Small intestine (tissue), 7 donors: ENCODE data around the gene FBXL4. TPM values are rescaled to one million over a fixed set of nuclear protein-coding genes. Genes with fewer than 3 reads are reported as not detected.
"Not testable (repeated sequence)": the region's sequence is repeated elsewhere in the genome, so short reads cannot be mapped to it uniquely, and the experiment has no call there.

Source experiments
- DNase-seq, 2 donors: peaks; one replicate each; pipeline versions ENCODE4 v3.0.0 to v3.0.0-alpha.2; 2013
- FAIRE-seq: peaks from 2 replicates; lab custom pipeline; 2012; peaks lifted over from hg19 to GRCh38; lab: Jason Lieb, UNC
- H3K27ac ChIP-seq, 3 donors: one replicate each; pipeline ENCODE4 v1.5.1; 2013; ENCODE audit warnings: low read length in 2 of 3, mild to moderate bottlenecking in 2 of 3, control low read depth in 1 of 3, inconsistent platforms in 1 of 3, low read depth in 1 of 3, moderate library complexity in 1 of 3
- H3K27me3 ChIP-seq, 3 donors: one replicate each; pipeline ENCODE4 v1.6.1; 2013; ENCODE audit warnings: low read length in 3 of 3, inconsistent platforms in 1 of 3; ENCODE audit not compliant: control insufficient read depth in 3 of 3, insufficient read depth in 3 of 3
- H3K36me3 ChIP-seq, 3 donors: one replicate each; pipeline ENCODE4 v1.6.1; 2013; ENCODE audit warnings: low read length in 3 of 3, inconsistent platforms in 1 of 3, low read depth in 1 of 3, mild to moderate bottlenecking in 1 of 3, moderate library complexity in 1 of 3; ENCODE audit not compliant: control insufficient read depth in 3 of 3, insufficient read depth in 2 of 3
- H3K4me1 ChIP-seq, 3 donors: one replicate each; pipeline ENCODE4 v1.6.1; 2013; ENCODE audit warnings: low read length in 2 of 3, inconsistent platforms in 1 of 3, low read depth in 1 of 3, mild to moderate bottlenecking in 1 of 3, moderate library complexity in 1 of 3; ENCODE audit not compliant: control insufficient read depth in 3 of 3, insufficient read depth in 2 of 3
- H3K4me3 ChIP-seq, 3 donors: one replicate each; pipeline ENCODE4 v1.5.1; 2013; ENCODE audit warnings: low read length in 3 of 3, control low read depth in 1 of 3, inconsistent platforms in 1 of 3, low read depth in 1 of 3, mild to moderate bottlenecking in 1 of 3, moderate library complexity in 1 of 3
- H3K9me3 ChIP-seq, 2 donors: one replicate each; pipeline ENCODE4 v1.6.1; 2013; ENCODE audit warnings: low read depth in 1 of 2, low read length in 1 of 2; ENCODE audit not compliant: control insufficient read depth in 2 of 2, insufficient read depth in 1 of 2
- WGBS, 3 donors: extraction: QIAGEN DNeasy Blood & Tissue Kit; methylation state at CpG; one replicate each; pipeline ENCODE4 v1.1.7; 2013; 5-methylcytosine and 5-hydroxymethylcytosine counted together
- polyA plus RNA-seq, 4 donors: library from polyadenylated mRNA; stranded (reverse) in 3 of 4; unstranded in 1 of 4; fragments of 200-250 nt in 3 of 4; fragments of 120-200 nt in 1 of 4; gene quantifications; one replicate each; pipeline versions ENCODE4 v1.2.1 to v1.2.3, GENCODE V29; 2013
- donor health status: healthy with polysubstance abuse.
- donor health status: control.
- donor health status: control.
- donor health status: Bipolar disorder and iron deficiency.
- donor health status: healthy.

Gene FBXL4
- polyA plus RNA-seq, 4 donors, result 3.1 to 17.4 (median 4.6) TPM

- H3K27ac ChIP-seq, result no peak overlapping the region
- H3K27me3 ChIP-seq, result no peaks in the 10 kb centered on the region
- no peaks in the 10 kb centered on the region for H3K9me3 ChIP-seq
- WGBS, 3 donors, result 66 to 84% (median 69%) methylated on average over 5 of the region's 5 CpGs
- DNase-seq, result no peak
- no peak for FAIRE-seq
- no peak overlapping the region for H3K4me3 ChIP-seq
- peaks cover 0 to 6% (median 0%) of the 10 kb centered on the region in 3 donors for H3K36me3 ChIP-seq
- H3K4me1 ChIP-seq, result no peaks in the 10 kb centered on the region
These were observed 21.9 kb downstream of the FBXL4 start for GRCh38 chr6:98925831-98926230.

DNA sequence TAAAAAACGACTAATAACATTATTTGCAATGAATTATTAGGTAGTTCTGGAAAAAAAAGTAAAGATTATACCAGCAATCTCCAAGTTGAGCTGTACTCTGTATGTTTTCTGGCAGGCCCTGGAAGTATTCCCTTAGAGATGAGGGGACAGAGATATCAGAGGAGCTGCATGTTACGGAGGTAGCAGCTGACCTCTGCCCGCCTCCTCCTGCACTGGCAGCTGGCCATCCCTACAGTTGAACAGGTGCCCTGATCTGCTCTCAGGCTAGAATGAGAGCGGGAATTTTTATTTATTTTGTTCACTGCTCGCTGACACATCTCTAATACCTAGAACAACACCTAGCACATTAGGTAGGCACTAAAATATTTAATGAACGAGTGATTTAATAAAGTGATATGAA lies 23.1 kb downstream of the FBXL4 start:
- H3K4me3 ChIP-seq, result no peak overlapping the region
- DNase-seq (peak in 1 of 2 donors; percentile 56), FAIRE-seq (no peak)
- H3K4me1 ChIP-seq, result no peaks in the 10 kb centered on the region
- no peak overlapping the region for H3K27ac ChIP-seq
- H3K36me3 ChIP-seq, result peaks cover 0 to 6% (median 0%) of the 10 kb centered on the region in 3 donors
- no peaks in the 10 kb centered on the region for H3K27me3 ChIP-seq
- H3K9me3 ChIP-seq, result no peaks in the 10 kb centered on the region
- WGBS, 3 donors, result 25 to 62% (median 25%) methylated on average over 6 of the region's 6 CpGs

GRCh38 chr6:98920904-98921431 lies 26.8 kb downstream of the FBXL4 start:
- Histone ChIP-seq H3K36me3 (peaks cover 2 to 6% (median 2%) of the 10 kb centered on the region in 3 donors), H3K4me3 (no peak overlapping the region), H3K27ac (no peak overlapping the region), H3K27me3 (no peaks in the 10 kb centered on the region), H3K9me3 (no peaks in the 10 kb centered on the region), H3K4me1 (no peaks in the 10 kb centered on the region)
- FAIRE-seq, result no peak
- DNase-seq, result no peak

GRCh38 chr6:98910946-98911345 lies 36.8 kb downstream of the FBXL4 start:
- H3K4me3 ChIP-seq, H3K4me1 ChIP-seq, H3K36me3 ChIP-seq, DNase-seq, H3K27ac ChIP-seq, H3K27me3 ChIP-seq, FAIRE-seq: not testable (repeated sequence)
- WGBS, 3 donors, result 77 to 99% (median 89%) methylated on average over 8 to 13 of the region's 13 CpGs
- H3K9me3 ChIP-seq, result peaks cover 0 to 15% of the 10 kb centered on the region in 2 donors

GRCh38 chr6:98909236-98909635 lies 38.5 kb downstream of the FBXL4 start:
- H3K27ac ChIP-seq, result no peak overlapping the region
- 90 to 100% (median 95%) methylated on average over 1 of the region's 1 CpG for WGBS, 3 donors
- peaks cover 0 to 5% (median 4%) of the 10 kb centered on the region in 3 donors for H3K36me3 ChIP-seq
- no peak overlapping the region for H3K4me3 ChIP-seq
- no peak for FAIRE-seq
- H3K4me1 ChIP-seq, result no peaks in the 10 kb centered on the region
- DNase-seq, result no peak
- H3K27me3 ChIP-seq, result no peaks in the 10 kb centered on the region
- H3K9me3 ChIP-seq, result peaks cover 0 to 15% of the 10 kb centered on the region in 2 donors

- H3K27me3 ChIP-seq, DNase-seq, H3K4me3 ChIP-seq, FAIRE-seq, H3K27ac ChIP-seq, H3K36me3 ChIP-seq, H3K4me1 ChIP-seq: not testable (repeated sequence)
- H3K9me3 ChIP-seq, result peaks cover 0 to 11% of the 10 kb centered on the region in 2 donors
- 98 to 100% (median 100%) methylated on average over 1 of the region's 1 CpG for WGBS, 3 donors
These were observed 41.4 kb downstream of the FBXL4 start for GRCh38 chr6:98906342-98906741.

- 93 to 96% (median 94%) methylated on average over 4 of the region's 4 CpGs for WGBS, 3 donors
- H3K27me3 ChIP-seq, result no peaks in the 10 kb centered on the region
- peaks cover 0 to 6% of the 10 kb centered on the region in 2 donors for H3K9me3 ChIP-seq
- peaks cover 0 to 11% (median 5%) of the 10 kb centered on the region in 3 donors for H3K36me3 ChIP-seq
- no peak for DNase-seq
- H3K27ac ChIP-seq, result no peak overlapping the region
- no peaks in the 10 kb centered on the region for H3K4me1 ChIP-seq
- FAIRE-seq, result no peak
- no peak overlapping the region for H3K4me3 ChIP-seq
These were observed 42.0 kb downstream of the FBXL4 start for GRCh38 chr6:98905759-98906158.

DNA sequence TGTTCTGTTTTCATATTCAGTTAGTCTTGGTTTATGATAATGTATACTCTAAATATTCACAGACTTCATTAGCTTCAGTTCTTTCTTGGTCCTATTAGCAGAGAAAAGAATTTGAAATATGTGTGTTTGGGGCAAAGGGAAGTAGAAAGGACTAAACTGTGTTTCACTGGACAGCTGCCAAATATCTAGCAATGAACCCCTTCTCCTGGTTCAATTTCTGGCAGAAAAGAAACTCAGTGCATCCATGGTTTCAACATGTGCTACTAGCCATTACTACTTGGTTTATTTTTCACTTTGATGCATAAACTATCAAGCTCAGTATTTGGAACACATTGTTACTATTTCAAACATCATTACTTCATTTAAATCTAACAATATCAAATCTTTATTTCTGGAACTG lies 43.6 kb downstream of the FBXL4 start:
- no peak overlapping the region for H3K4me3 ChIP-seq
- FAIRE-seq (no peak), DNase-seq (no peak)

GRCh38 chr6:98900706-98901105 lies 47.0 kb downstream of the FBXL4 start:
- 75 to 97% (median 97%) methylated on average over 2 of the region's 2 CpGs for WGBS, 3 donors
- H3K4me1 ChIP-seq, result no peaks in the 10 kb centered on the region
- H3K36me3 ChIP-seq, result peaks cover 6 to 20% (median 8%) of the 10 kb centered on the region in 3 donors
- no peak for FAIRE-seq
- H3K4me3 ChIP-seq, result no peak overlapping the region
- no peak for DNase-seq
- no peaks in the 10 kb centered on the region for H3K9me3 ChIP-seq
- no peaks in the 10 kb centered on the region for H3K27me3 ChIP-seq
- H3K27ac ChIP-seq, result no peak overlapping the region

More for the DNA sequence above, 43.6 kb downstream of the FBXL4 start:
- H3K9me3 ChIP-seq, result no peaks in the 10 kb centered on the region
- no peak overlapping the region for H3K27ac ChIP-seq
- H3K27me3 ChIP-seq, result no peaks in the 10 kb centered on the region
- H3K4me1 ChIP-seq, result no peaks in the 10 kb centered on the region
- H3K36me3 ChIP-seq, result peaks cover 2 to 11% (median 3%) of the 10 kb centered on the region in 3 donors
